DND-41 (cell line): ENCODE measurements around the gene CLDN15.
"Not testable (repeated sequence)": the region's sequence is repeated elsewhere in the genome, so short reads cannot be mapped to it uniquely, and the experiment has no call there.

Experiments
- ATAC-seq: fragments of 200-7000 bp; cut with Tn5 transposase; 3 replicates; pipeline ENCODE4 v1.9.1; 2021; ENCODE audit warnings: low read depth; ENCODE audit not compliant: insufficient read depth
- DNase-seq: peaks from one replicate; pipeline ENCODE4 v3.0.0-alpha.2; 2020
- H2AFZ ChIP-seq: 2 replicates; pipeline ENCODE4 v1.6.0; 2012; ENCODE audit warnings: low read depth, low read length
- H3K27ac ChIP-seq: 2 replicates; pipeline ENCODE4 v1.5.1; 2012; ENCODE audit warnings: low read length, inconsistent platforms
- H3K27me3 ChIP-seq: fragments of 200-600 bp; sonication (generic); 2 replicates; pipeline ENCODE4 v1.6.0; 2012; ENCODE audit warnings: low read length, mild to moderate bottlenecking, inconsistent platforms; ENCODE audit not compliant: insufficient read depth, poor library complexity
- H3K36me3 ChIP-seq: 2 replicates; pipeline ENCODE4 v1.5.1; 2012; ENCODE audit warnings: low read length, inconsistent platforms; ENCODE audit not compliant: insufficient read depth
- H3K4me1 ChIP-seq: 2 replicates; pipeline ENCODE4 v1.5.1; 2012; ENCODE audit warnings: mild to moderate bottlenecking, low read length; ENCODE audit not compliant: insufficient read depth
- H3K4me2 ChIP-seq: 2 replicates; pipeline ENCODE4 v1.6.0; 2012; ENCODE audit warnings: mild to moderate bottlenecking, moderate library complexity, low read length, inconsistent platforms; ENCODE audit not compliant: insufficient read depth
- H3K4me3 ChIP-seq, 2 experiments: fragments of 200-600 bp in 1 of 2; shearing (Covaris generic) in 1 of 2; 2 replicates each; pipeline ENCODE4 v1.5.1; 2012 to 2016; ENCODE audit warnings: inconsistent platforms in 2 of 2, low read length in 2 of 2, mild to moderate bottlenecking in 2 of 2, low read depth in 1 of 2, moderate library complexity in 1 of 2
- H3K79me2 ChIP-seq: 2 replicates; pipeline ENCODE4 v1.6.0; 2012; ENCODE audit warnings: low read length, inconsistent platforms; ENCODE audit not compliant: insufficient read depth
- H3K9ac ChIP-seq: 2 replicates; pipeline ENCODE4 v1.6.0; 2012; ENCODE audit warnings: low read depth, mild to moderate bottlenecking, inconsistent platforms, low read length, moderate library complexity
- H3K9me3 ChIP-seq: 2 replicates; pipeline ENCODE4 v1.5.1; 2012; ENCODE audit warnings: low read length, moderate library complexity, mild to moderate bottlenecking, inconsistent platforms; ENCODE audit not compliant: insufficient read depth, severe bottlenecking
- H4K20me1 ChIP-seq: 2 replicates; pipeline ENCODE4 v1.6.0; 2012; ENCODE audit warnings: low read length; ENCODE audit not compliant: insufficient read depth
- CTCF ChIP-seq: IDR thresholded peaks from 2 replicates; pipeline ENCODE4 v1.5.1; 2012; ENCODE audit warnings: borderline replicate concordance, low read length, moderate library complexity, mild to moderate bottlenecking; ENCODE audit not compliant: poor library complexity, severe bottlenecking; ENCODE audit errors: extremely low read depth
- EZH2 ChIP-seq: IDR thresholded peaks from 3 replicates; pipeline ENCODE4 v1.6.1; 2012; ENCODE audit warnings: borderline replicate concordance, low read depth, mild to moderate bottlenecking, moderate library complexity, low read length, inconsistent platforms; ENCODE audit not compliant: severe bottlenecking

The CLDN15 gene

GRCh38 chr7:101207459-101207858, 30.1 kb downstream of the CLDN15 start:
- Histone ChIP-seq H3K27me3 (no peaks in the 10 kb centered on the region), H2AFZ (no peak overlapping the region), H3K27ac (no peak overlapping the region), H3K9me3 (no peaks in the 10 kb centered on the region), H3K4me1 (no peaks in the 10 kb centered on the region), H3K4me2 (no peak overlapping the region), H3K9ac (no peak overlapping the region), H3K4me3 (no peak overlapping the region), H3K36me3 (peaks cover 21% of the 10 kb centered on the region), H3K79me2 (no peaks in the 10 kb centered on the region), H4K20me1 (no peaks in the 10 kb centered on the region)
- no peak for DNase-seq
- TF ChIP-seq EZH2 = no peak
- no peak for TF ChIP-seq CTCF
- no peak for ATAC-seq

- H3K4me3 ChIP-seq = no peak overlapping the region
- no peaks in the 10 kb centered on the region for H3K9me3 ChIP-seq
- DNase-seq (no peak), ATAC-seq (no peak)
- no peak for TF ChIP-seq CTCF
- TF ChIP-seq EZH2 = no peak
- H3K27me3 ChIP-seq = no peaks in the 10 kb centered on the region
- peaks cover 13% of the 10 kb centered on the region for H3K36me3 ChIP-seq
- H3K79me2 ChIP-seq = no peaks in the 10 kb centered on the region
- no peak overlapping the region for H3K9ac ChIP-seq
- no peak overlapping the region for H3K4me2 ChIP-seq
- H3K4me1 ChIP-seq = no peaks in the 10 kb centered on the region
- no peak overlapping the region for H2AFZ ChIP-seq
- H3K27ac ChIP-seq = no peak overlapping the region
- no peaks in the 10 kb centered on the region for H4K20me1 ChIP-seq
Measured at GRCh38 chr7:101206665-101207042, 30.9 kb downstream of the CLDN15 start.

- Histone ChIP-seq H3K36me3 (0 out of 2 replicates have a peak, but pooled peaks cover 8% of the 10 kb centered on the region), H2AFZ (no peak overlapping the region), H3K4me3 (no peak overlapping the region), H3K9ac (no peak overlapping the region), H3K9me3 (no peaks in the 10 kb centered on the region), H3K79me2 (no peaks in the 10 kb centered on the region), H4K20me1 (no peaks in the 10 kb centered on the region), H3K27me3 (no peaks in the 10 kb centered on the region), H3K4me1 (no peaks in the 10 kb centered on the region), H3K4me2 (no peak overlapping the region), H3K27ac (no peak overlapping the region)
- DNase-seq (no peak), ATAC-seq (no peak)
- TF ChIP-seq CTCF = no peak
Measured at GRCh38 chr7:101205901-101206664, 31.5 kb downstream of the CLDN15 start.

- not testable (repeated sequence) for ATAC-seq, H2AFZ ChIP-seq, H3K4me2 ChIP-seq
Measured at GRCh38 chr7:101203740-101204738, 33.6 kb downstream of the CLDN15 start.

More at GRCh38 chr7:101203740-101204738, 33.6 kb downstream of the CLDN15 start:
- DNase-seq, H3K4me3 ChIP-seq, H4K20me1 ChIP-seq, H3K79me2 ChIP-seq, H3K27ac ChIP-seq, H3K36me3 ChIP-seq, H3K9me3 ChIP-seq, H3K4me1 ChIP-seq, H3K27me3 ChIP-seq, H3K9ac ChIP-seq: not testable (repeated sequence)
